ENCODE results near the gene THY1. TPM values are rescaled to one million over a fixed set of nuclear protein-coding genes. Genes with fewer than 3 reads are reported as not detected.

Gene THY1
- polyA plus RNA-seq, 1 donor from 2014 or later, result 98.3 TPM

GRCh38 chr11:119417726-119418540 lies 5.0 kb downstream of the THY1 start:
- H3K9ac ChIP-seq (ENCODE audit: low read length), result no peak overlapping the region
- H3K27me3 ChIP-seq (ENCODE audit: insufficient read depth, low read depth, low read length), result no peaks in the 10 kb centered on the region
- H3K9me2 ChIP-seq (ENCODE audit: insufficient read depth, low read length), result no peaks in the 10 kb centered on the region
- H3K79me2 ChIP-seq (replicated peaks; ENCODE audit: insufficient read depth, low read length), result peaks cover 4% of the 10 kb centered on the region
- H3K4me3 ChIP-seq (ENCODE audit: low read length), result no peak overlapping the region
- no peaks in the 10 kb centered on the region for H3F3A ChIP-seq (ENCODE audit: insufficient read depth, low read length, poor library complexity, severe bottlenecking)
- H3K27ac ChIP-seq (ENCODE audit: low read length), result no peak overlapping the region
- H3K4me2 ChIP-seq (ENCODE audit: low read length), result no peak overlapping the region
- no peak overlapping the region for H2AFZ ChIP-seq (ENCODE audit: low read depth, low read length)
- no peaks in the 10 kb centered on the region for H3K9me3 ChIP-seq (ENCODE audit: low read length)
- TF ChIP-seq EP300 (conservative IDR thresholded peaks at IDR 0.05; ENCODE audit: poor library complexity, severe bottlenecking), result no peak
- no peak for TF ChIP-seq EZH2 (IDR thresholded peaks at IDR 0.05; ENCODE audit: borderline replicate concordance, insufficient read depth, low read length, poor library complexity, severe bottlenecking)
- TF ChIP-seq POLR2AphosphoS5 (IDR thresholded peaks at IDR 0.05), result no peak
- TF ChIP-seq MXI1 (conservative IDR thresholded peaks at IDR 0.05; ENCODE audit: poor library complexity, severe bottlenecking), result no peak
- TF ChIP-seq SMC3 (conservative IDR thresholded peaks at IDR 0.05; ENCODE audit: poor library complexity), result no peak
- TF ChIP-seq TAF1 (IDR thresholded peaks at IDR 0.05; ENCODE audit: low read depth), result no peak
- no peak for TF ChIP-seq RAD21 (conservative IDR thresholded peaks at IDR 0.05)
- TF ChIP-seq CTCF (IDR thresholded peaks at IDR 0.05; ENCODE audit: poor library complexity, severe bottlenecking), result no peak
- no peak for TF ChIP-seq REST (IDR thresholded peaks at IDR 0.05; ENCODE audit: borderline replicate concordance)
- no peaks in the 10 kb centered on the region for H3K36me3 ChIP-seq (ENCODE audit: insufficient read depth, low read length)
- H4K20me1 ChIP-seq (ENCODE audit: insufficient read depth), result no peaks in the 10 kb centered on the region

GRCh38 chr11:119416606-119417580 lies 6.1 kb downstream of the THY1 start:
- TF ChIP-seq REST (IDR thresholded peaks at IDR 0.05; ENCODE audit: borderline replicate concordance) (no peak), TAF1 (IDR thresholded peaks at IDR 0.05; ENCODE audit: low read depth) (no peak), EZH2 (IDR thresholded peaks at IDR 0.05; ENCODE audit: borderline replicate concordance, insufficient read depth, low read length, poor library complexity, severe bottlenecking) (no peak), POLR2AphosphoS5 (IDR thresholded peaks at IDR 0.05) (no peak), RAD21 (conservative IDR thresholded peaks at IDR 0.05) (no peak), SMC3 (conservative IDR thresholded peaks at IDR 0.05; ENCODE audit: poor library complexity) (no peak), MXI1 (conservative IDR thresholded peaks at IDR 0.05; ENCODE audit: poor library complexity, severe bottlenecking) (no peak), EP300 (conservative IDR thresholded peaks at IDR 0.05; ENCODE audit: poor library complexity, severe bottlenecking) (no peak), CTCF (IDR thresholded peaks at IDR 0.05; ENCODE audit: poor library complexity, severe bottlenecking) (no peak)
- Histone ChIP-seq H3K27me3 (ENCODE audit: insufficient read depth, low read depth, low read length) (no peaks in the 10 kb centered on the region), H2AFZ (ENCODE audit: low read depth, low read length) (no peak overlapping the region), H3K79me2 (replicated peaks; ENCODE audit: insufficient read depth, low read length) (peaks cover 4% of the 10 kb centered on the region), H3K9me2 (ENCODE audit: insufficient read depth, low read length) (no peaks in the 10 kb centered on the region), H3F3A (ENCODE audit: insufficient read depth, low read length, poor library complexity, severe bottlenecking) (no peaks in the 10 kb centered on the region), H3K9me3 (ENCODE audit: low read length) (no peaks in the 10 kb centered on the region), H3K9ac (ENCODE audit: low read length) (no peak overlapping the region), H3K27ac (ENCODE audit: low read length) (no peak overlapping the region), H3K36me3 (ENCODE audit: insufficient read depth, low read length) (no peaks in the 10 kb centered on the region), H3K4me3 (ENCODE audit: low read length) (no peak overlapping the region), H3K4me2 (ENCODE audit: low read length) (no peak overlapping the region), H4K20me1 (ENCODE audit: insufficient read depth) (no peaks in the 10 kb centered on the region)
